ENCODE measurements around the gene DTNA.
"Not testable (repeated sequence)": the region's sequence is repeated elsewhere in the genome, so short reads cannot be mapped to it uniquely, and the experiment has no call there.

Gene DTNA

DNA sequence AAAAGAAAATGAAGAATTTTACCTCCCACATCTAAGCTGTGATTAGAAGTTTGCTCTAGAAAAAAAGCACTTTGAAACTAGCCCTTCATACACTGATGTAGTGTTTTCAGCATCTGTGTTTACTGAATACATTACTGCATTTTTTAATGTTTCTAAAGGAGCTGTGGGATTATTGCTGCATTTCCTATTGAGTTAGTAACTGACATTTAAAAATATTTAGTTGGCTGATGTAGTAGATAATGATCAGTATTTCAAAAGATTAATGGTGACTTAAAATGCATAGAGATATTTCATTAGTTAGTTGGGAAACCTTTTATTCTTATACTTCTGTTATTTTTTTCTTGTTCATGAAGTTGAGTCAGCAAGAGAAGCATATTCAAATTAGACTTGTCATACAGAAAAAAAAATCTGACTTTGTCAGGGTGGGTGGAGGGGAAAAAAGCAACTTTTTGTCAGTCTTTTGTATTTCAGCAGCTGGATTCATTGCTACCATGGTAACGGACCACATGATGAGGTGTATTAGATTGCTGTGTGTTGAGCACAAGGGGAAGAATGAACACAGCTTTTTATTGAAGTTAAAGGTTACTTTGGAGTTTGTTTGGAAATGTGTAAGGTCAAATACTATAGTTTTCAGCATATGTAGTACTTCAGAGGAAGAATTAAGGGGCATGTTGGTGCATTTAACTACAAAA, at the start of gene DTNA:
TSS of gene DTNA (plus strand) at position 549 of the 692 bp plus-strand sequence. CDS start 45,679 bp downstream, outside the sequence.
- H3K4me3 ChIP-seq (ENCODE audit: low read length): peak within 1 kb of the TSS; percentile 48
- TF ChIP-seq, protein P1, sequence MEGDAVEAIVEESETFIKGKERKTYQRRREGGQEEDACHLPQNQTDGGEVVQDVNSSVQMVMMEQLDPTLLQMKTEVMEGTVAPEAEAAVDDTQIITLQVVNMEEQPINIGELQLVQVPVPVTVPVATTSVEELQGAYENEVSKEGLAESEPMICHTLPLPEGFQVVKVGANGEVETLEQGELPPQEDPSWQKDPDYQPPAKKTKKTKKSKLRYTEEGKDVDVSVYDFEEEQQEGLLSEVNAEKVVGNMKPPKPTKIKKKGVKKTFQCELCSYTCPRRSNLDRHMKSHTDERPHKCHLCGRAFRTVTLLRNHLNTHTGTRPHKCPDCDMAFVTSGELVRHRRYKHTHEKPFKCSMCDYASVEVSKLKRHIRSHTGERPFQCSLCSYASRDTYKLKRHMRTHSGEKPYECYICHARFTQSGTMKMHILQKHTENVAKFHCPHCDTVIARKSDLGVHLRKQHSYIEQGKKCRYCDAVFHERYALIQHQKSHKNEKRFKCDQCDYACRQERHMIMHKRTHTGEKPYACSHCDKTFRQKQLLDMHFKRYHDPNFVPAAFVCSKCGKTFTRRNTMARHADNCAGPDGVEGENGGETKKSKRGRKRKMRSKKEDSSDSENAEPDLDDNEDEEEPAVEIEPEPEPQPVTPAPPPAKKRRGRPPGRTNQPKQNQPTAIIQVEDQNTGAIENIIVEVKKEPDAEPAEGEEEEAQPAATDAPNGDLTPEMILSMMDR (conservative IDR thresholded peaks at IDR 0.05; ENCODE audit: low read length): no peak
- DNase-seq (ENCODE audit: low read depth): peak; percentile 98

DNA sequence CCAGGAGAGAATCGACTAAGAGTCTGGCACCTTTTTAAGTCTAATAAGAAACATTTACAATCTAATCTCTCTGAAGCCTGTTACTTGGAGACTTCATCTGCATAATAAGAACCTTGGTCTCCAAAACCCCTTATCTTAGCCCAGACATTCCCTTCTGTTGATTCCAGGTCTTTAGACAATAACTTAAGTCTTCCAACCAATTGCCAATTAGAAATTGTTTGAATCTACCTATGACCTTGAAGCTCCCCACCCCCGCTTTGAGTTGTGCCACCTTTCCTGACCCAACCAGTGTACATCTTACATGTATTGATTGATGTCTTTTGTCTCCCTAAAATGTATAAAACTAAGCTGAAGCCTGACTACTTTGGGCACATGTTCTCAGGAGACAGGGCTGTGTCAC, 49.5 kb upstream of the DTNA start:
- DNase-seq (ENCODE audit: low read depth): no peak
- H3K4me3 ChIP-seq (ENCODE audit: low read length): no peak overlapping the region
- TF ChIP-seq, protein P1 (conservative IDR thresholded peaks at IDR 0.05; ENCODE audit: low read length): no peak

DNA sequence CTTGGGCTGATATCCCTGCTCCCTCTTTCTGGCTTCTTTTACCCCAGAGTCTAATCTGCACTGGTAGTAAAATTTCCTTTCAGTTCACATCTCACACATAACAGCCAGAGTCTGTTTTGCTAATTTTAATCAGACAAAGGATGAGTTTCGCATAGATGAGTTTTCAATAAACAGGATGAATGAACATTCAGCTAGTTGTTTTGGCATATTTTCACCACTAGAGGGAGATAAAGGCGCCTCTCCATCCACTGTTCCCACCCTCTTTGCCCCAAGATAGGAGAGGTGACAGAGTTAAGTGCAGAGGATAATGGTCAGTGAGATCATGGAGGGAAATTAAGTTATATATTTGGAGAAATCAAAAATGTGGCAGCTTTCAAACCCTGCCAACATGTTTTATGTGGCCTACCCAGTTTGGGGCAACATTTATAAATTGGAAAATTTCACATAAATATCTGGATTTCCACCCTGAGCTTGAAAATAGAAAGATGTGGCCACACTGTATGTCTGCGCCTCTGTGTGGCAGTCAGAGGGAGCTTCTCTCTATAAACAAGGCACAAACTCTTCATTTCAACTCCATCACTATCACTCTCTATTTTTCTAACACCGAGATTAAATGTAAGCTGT, 48.5 kb upstream of the DTNA start:
- TF ChIP-seq, protein P1 (conservative IDR thresholded peaks at IDR 0.05; ENCODE audit: low read length): peak; percentile 88
- no peak overlapping the region for H3K4me3 ChIP-seq (ENCODE audit: low read length)
- DNase-seq (ENCODE audit: low read depth): peak; percentile 46

DNA sequence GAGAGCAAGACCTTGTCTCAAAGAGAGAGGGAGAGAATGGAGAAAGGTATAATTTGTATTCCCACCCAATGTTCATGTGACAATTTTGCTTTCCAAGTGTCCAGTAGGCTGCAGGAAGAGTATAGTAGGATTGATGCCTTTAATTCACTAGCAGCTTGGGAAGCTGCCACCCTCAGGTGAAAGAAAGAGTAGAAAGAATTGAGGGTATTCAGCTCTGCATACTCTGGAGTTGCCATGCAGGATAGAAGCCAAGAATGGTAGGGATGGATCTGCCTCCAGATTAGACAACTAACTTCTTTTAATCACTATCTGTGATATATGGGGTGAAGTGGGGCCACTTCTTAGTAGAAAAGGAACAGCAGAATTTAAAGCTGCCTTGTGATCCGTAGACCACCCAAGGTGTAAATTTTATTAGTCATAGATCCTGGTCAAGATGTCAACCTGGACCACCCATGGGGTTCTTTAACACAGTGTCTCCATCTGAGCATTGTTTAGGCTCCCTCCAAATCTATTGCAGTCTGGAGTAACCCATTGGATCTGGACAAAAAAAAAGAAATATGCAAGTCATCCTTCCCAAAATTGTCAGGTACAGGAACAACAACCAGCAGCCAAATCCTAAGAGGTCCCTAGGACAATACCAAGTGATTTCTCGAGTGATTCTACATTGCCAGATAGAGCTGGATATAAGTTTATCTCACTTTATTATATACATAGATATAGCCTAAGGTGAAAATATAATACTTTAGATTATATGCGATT, 33.1 kb upstream of the DTNA start:
- TF ChIP-seq, protein P1 (conservative IDR thresholded peaks at IDR 0.05; ENCODE audit: low read length): no peak
- no peak for DNase-seq (ENCODE audit: low read depth)
- no peak overlapping the region for H3K4me3 ChIP-seq (ENCODE audit: low read length)

DNA sequence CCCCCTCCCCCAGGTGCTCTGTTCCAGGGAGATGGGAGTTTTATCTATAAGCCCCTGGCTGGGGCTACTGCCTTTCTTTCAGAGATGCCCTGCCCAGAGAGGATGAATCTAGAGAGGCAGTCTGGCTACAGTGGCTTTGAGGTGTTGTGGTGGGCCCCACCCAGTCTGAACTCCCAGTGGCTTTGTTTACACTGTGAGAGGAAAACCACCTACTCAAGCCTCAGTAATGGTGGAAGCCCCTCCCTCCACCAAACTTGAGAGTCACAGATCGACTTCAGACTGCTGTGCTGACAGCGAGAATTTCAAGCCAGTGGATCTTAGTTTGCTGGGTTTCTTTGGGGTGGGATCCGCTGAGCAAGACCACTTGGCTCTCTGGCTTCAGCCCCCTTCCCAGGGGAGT, 20.3 kb upstream of the DTNA start:
- not testable (repeated sequence) for DNase-seq (ENCODE audit: low read depth); H3K4me3 ChIP-seq (ENCODE audit: low read length)

DNA sequence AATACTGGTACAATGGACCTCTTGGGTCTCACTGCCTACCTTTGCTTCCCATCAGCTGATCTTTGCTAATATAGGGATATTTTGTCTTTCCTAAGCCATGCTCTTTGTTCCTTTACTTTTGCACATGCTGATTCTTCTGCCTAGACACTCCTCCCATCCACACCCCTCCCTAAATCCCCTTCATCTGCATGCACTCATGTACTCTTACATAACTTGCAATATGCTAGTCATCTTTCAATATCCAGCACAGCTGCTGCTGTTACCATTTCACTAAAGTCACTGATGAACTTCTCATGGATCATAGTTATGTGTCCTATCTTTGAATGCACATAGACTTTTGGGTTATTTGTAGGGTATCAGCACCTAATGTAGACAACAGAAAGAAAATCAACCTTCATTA, 18.5 kb upstream of the DTNA start:
- TF ChIP-seq, protein P1 (conservative IDR thresholded peaks at IDR 0.05; ENCODE audit: low read length): no peak
- no peak for DNase-seq (ENCODE audit: low read depth)
- H3K4me3 ChIP-seq (ENCODE audit: low read length): no peak overlapping the region

DNA sequence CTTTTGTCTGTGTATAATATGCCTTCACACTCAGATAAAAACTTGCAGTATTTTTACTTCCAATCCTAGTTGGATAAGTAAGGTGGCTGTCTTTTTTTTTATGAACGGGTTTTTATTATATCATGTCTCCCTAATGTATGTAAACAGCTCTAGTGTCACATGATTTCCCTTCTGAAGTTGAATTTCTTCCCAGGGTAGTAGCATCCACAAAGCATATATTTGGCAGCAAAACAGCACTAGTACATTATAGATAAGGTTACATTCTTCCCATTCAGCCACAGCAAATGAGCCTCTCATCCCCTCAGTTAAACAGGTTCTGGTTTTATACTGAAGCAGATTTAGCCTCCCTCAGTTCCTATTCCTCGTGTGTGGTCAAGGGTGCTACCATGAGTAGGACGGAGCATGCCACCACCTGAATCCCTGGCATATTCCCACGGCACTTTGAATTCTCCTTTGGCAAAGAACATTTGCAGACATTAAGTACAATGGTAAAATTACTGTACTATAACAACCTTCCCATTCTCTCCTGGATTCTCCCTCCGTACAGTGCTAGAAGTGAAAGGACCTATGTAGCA, 15.4 kb upstream of the DTNA start:
- H3K4me3 ChIP-seq (ENCODE audit: low read length): no peak overlapping the region
- DNase-seq (ENCODE audit: low read depth): no peak
- TF ChIP-seq, protein P1 (conservative IDR thresholded peaks at IDR 0.05; ENCODE audit: low read length): no peak
